ENCODE data around the gene CEMIP. TPM values are rescaled to one million over a fixed set of nuclear protein-coding genes. Genes with fewer than 3 reads are reported as not detected.

CEMIP gene
- total and polyA plus RNA-seq, 2 of the 8 experiments (the other 6 are each of a cell fraction or from before 2014, with no cell fraction given): 0.11 to 0.60 TPM

DNA sequence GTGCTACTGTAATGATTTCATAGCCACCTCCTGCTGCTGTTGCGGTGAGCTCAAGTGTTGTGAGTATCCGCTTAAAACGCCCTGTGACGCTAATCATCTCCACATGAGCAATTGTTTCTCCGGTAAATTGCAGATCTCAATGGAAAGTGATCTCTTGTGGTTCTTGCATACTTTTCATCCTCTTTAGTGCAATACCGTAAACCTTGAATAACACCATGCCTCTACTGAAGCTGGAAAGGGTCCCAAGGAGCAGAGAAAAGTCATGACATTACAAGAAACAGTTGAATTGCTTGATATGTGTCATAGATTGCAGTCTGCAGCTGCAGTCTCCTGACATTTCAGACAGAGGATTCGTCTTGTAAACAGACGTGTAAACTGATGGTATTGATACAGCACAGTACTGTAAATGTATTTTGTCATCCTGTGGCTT lies 6.0 kb upstream of the CEMIP start (continued):
- TF ChIP-seq, protein P1, sequence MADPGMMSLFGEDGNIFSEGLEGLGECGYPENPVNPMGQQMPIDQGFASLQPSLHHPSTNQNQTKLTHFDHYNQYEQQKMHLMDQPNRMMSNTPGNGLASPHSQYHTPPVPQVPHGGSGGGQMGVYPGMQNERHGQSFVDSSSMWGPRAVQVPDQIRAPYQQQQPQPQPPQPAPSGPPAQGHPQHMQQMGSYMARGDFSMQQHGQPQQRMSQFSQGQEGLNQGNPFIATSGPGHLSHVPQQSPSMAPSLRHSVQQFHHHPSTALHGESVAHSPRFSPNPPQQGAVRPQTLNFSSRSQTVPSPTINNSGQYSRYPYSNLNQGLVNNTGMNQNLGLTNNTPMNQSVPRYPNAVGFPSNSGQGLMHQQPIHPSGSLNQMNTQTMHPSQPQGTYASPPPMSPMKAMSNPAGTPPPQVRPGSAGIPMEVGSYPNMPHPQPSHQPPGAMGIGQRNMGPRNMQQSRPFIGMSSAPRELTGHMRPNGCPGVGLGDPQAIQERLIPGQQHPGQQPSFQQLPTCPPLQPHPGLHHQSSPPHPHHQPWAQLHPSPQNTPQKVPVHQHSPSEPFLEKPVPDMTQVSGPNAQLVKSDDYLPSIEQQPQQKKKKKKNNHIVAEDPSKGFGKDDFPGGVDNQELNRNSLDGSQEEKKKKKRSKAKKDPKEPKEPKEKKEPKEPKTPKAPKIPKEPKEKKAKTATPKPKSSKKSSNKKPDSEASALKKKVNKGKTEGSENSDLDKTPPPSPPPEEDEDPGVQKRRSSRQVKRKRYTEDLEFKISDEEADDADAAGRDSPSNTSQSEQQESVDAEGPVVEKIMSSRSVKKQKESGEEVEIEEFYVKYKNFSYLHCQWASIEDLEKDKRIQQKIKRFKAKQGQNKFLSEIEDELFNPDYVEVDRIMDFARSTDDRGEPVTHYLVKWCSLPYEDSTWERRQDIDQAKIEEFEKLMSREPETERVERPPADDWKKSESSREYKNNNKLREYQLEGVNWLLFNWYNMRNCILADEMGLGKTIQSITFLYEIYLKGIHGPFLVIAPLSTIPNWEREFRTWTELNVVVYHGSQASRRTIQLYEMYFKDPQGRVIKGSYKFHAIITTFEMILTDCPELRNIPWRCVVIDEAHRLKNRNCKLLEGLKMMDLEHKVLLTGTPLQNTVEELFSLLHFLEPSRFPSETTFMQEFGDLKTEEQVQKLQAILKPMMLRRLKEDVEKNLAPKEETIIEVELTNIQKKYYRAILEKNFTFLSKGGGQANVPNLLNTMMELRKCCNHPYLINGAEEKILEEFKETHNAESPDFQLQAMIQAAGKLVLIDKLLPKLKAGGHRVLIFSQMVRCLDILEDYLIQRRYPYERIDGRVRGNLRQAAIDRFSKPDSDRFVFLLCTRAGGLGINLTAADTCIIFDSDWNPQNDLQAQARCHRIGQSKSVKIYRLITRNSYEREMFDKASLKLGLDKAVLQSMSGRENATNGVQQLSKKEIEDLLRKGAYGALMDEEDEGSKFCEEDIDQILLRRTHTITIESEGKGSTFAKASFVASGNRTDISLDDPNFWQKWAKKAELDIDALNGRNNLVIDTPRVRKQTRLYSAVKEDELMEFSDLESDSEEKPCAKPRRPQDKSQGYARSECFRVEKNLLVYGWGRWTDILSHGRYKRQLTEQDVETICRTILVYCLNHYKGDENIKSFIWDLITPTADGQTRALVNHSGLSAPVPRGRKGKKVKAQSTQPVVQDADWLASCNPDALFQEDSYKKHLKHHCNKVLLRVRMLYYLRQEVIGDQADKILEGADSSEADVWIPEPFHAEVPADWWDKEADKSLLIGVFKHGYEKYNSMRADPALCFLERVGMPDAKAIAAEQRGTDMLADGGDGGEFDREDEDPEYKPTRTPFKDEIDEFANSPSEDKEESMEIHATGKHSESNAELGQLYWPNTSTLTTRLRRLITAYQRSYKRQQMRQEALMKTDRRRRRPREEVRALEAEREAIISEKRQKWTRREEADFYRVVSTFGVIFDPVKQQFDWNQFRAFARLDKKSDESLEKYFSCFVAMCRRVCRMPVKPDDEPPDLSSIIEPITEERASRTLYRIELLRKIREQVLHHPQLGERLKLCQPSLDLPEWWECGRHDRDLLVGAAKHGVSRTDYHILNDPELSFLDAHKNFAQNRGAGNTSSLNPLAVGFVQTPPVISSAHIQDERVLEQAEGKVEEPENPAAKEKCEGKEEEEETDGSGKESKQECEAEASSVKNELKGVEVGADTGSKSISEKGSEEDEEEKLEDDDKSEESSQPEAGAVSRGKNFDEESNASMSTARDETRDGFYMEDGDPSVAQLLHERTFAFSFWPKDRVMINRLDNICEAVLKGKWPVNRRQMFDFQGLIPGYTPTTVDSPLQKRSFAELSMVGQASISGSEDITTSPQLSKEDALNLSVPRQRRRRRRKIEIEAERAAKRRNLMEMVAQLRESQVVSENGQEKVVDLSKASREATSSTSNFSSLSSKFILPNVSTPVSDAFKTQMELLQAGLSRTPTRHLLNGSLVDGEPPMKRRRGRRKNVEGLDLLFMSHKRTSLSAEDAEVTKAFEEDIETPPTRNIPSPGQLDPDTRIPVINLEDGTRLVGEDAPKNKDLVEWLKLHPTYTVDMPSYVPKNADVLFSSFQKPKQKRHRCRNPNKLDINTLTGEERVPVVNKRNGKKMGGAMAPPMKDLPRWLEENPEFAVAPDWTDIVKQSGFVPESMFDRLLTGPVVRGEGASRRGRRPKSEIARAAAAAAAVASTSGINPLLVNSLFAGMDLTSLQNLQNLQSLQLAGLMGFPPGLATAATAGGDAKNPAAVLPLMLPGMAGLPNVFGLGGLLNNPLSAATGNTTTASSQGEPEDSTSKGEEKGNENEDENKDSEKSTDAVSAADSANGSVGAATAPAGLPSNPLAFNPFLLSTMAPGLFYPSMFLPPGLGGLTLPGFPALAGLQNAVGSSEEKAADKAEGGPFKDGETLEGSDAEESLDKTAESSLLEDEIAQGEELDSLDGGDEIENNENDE (IDR thresholded peaks at IDR 0.05; ENCODE audit: insufficient replicate concordance, low read length): no peak
- no peak for TF ChIP-seq SIX5 (IDR thresholded peaks at IDR 0.05; ENCODE audit: low read depth, low read length)
- TF ChIP-seq POU5F1 (IDR thresholded peaks at IDR 0.05; ENCODE audit: low read depth, low read length): no peak
- TF ChIP-seq ASH2L (IDR thresholded peaks at IDR 0.05; ENCODE audit: low read length): no peak
- no peak for TF ChIP-seq SP2 (IDR thresholded peaks at IDR 0.05; ENCODE audit: low read length)
- TF ChIP-seq CHD2 (IDR thresholded peaks at IDR 0.05; ENCODE audit: low read length): no peak
- TF ChIP-seq, protein P2, sequence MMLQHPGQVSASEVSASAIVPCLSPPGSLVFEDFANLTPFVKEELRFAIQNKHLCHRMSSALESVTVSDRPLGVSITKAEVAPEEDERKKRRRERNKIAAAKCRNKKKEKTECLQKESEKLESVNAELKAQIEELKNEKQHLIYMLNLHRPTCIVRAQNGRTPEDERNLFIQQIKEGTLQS (IDR thresholded peaks at IDR 0.05; ENCODE audit: insufficient read depth, low read depth, low read length): no peak
- TF ChIP-seq, protein P3, sequence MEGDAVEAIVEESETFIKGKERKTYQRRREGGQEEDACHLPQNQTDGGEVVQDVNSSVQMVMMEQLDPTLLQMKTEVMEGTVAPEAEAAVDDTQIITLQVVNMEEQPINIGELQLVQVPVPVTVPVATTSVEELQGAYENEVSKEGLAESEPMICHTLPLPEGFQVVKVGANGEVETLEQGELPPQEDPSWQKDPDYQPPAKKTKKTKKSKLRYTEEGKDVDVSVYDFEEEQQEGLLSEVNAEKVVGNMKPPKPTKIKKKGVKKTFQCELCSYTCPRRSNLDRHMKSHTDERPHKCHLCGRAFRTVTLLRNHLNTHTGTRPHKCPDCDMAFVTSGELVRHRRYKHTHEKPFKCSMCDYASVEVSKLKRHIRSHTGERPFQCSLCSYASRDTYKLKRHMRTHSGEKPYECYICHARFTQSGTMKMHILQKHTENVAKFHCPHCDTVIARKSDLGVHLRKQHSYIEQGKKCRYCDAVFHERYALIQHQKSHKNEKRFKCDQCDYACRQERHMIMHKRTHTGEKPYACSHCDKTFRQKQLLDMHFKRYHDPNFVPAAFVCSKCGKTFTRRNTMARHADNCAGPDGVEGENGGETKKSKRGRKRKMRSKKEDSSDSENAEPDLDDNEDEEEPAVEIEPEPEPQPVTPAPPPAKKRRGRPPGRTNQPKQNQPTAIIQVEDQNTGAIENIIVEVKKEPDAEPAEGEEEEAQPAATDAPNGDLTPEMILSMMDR (IDR thresholded peaks at IDR 0.05; ENCODE audit: control extremely low read depth in 1 of 3, insufficient read depth in 1 of 3, low read depth in 1 of 3, low read length in 3 of 3): no peak
